ENCODE measurements around the gene LRTM2. TPM values are rescaled to one million over a fixed set of nuclear protein-coding genes. Genes with fewer than 3 reads are reported as not detected.

Gene LRTM2
- total RNA-seq, 2 donors from 2014 or later, result 0.14 TPM; not detected in 1

DNA sequence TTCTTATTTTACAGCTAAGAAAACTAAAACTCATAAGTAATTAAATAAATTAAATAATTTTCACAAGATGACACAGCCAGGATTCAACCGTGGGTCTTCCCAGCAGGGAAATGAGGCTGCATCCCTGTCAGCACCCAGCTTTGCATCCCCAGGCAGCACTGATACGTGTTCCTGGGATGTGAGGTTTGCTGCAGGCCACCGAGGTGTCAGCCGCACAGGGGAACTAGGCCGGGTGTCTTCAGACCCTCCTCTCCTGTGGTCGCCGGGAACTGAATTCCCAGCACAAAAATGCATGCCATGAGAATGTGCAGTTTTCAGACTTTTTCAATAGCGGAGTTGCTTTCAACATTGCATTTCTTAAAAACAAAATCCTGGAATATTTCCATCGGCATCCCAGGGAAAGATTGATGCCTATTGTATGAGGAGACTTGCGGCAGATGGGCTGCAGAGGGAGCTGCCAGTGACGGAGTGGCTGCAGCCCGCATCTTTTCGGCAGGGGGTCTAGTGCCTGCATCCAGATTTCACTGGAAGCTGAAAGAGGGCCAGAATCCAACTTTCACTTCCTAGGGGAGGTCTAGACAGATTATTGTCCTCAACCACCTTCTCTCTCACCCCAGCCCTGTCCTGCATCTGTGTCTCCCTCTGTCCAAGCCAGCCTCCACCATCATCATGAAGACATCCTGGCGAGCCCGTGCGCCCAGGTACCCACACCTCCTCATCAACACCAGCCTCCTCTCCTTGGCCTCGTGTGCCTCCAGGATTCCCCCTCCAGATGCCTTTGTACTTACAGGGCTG, 12.6 kb downstream of the LRTM2 start:
- Mint-ChIP-seq H3K9me3 (no peaks in the 10 kb centered on the region), H3K27me3 (ENCODE audit: low read depth) (peaks cover 11% of the 10 kb centered on the region), H3K4me3 (no peak overlapping the region), H3K36me3 (ENCODE audit: insufficient read depth in 2 of 2) (no peaks in the 10 kb centered on the region), H3K4me1 (ENCODE audit: low read depth) (no peaks in the 10 kb centered on the region), H3K27ac (no peak overlapping the region)
- ATAC-seq (replicated peaks in 1 of 2) (no peak), DNase-seq (no peak)

DNA sequence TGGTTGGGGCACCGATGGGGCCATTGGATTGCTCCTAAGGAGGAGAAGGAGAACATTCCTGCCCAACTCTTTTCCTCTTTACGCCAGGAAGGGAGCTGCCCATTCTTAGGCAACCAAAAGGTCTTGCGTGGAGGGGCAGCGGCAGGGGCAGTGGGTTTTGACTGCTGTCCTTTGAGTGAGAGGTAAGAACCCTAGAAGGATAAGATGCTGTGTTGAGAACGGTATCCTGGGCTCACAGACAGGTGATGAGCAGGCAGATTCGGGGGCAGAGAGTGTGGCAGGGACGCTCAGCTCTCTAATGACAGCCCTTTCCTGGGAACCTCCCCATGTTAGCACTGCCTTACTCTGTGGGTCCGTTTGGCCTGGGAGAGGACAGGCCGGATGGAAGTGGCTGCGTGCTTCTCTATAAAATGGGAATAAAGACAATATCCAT, 13.2 kb downstream of the LRTM2 start:
- no peak for ATAC-seq (replicated peaks in 1 of 2)
- no peak for DNase-seq
- Mint-ChIP-seq H3K4me1 (ENCODE audit: low read depth) (no peaks in the 10 kb centered on the region), H3K9me3 (no peaks in the 10 kb centered on the region), H3K4me3 (no peak overlapping the region), H3K36me3 (ENCODE audit: insufficient read depth in 2 of 2) (no peaks in the 10 kb centered on the region), H3K27ac (no peak overlapping the region), H3K27me3 (ENCODE audit: low read depth) (peaks cover 11% of the 10 kb centered on the region)

GRCh38 chr12:1834186-1834925, 14.0 kb downstream of the LRTM2 start:
- Mint-ChIP-seq H3K27me3 (ENCODE audit: low read depth) (peaks cover 11% of the 10 kb centered on the region), H3K9me3 (no peaks in the 10 kb centered on the region), H3K27ac (no peak overlapping the region), H3K36me3 (ENCODE audit: insufficient read depth in 2 of 2) (no peaks in the 10 kb centered on the region), H3K4me1 (ENCODE audit: low read depth) (no peaks in the 10 kb centered on the region), H3K4me3 (no peak overlapping the region)
- DNase-seq (no peak), ATAC-seq (replicated peaks in 1 of 2) (no peak)

DNA sequence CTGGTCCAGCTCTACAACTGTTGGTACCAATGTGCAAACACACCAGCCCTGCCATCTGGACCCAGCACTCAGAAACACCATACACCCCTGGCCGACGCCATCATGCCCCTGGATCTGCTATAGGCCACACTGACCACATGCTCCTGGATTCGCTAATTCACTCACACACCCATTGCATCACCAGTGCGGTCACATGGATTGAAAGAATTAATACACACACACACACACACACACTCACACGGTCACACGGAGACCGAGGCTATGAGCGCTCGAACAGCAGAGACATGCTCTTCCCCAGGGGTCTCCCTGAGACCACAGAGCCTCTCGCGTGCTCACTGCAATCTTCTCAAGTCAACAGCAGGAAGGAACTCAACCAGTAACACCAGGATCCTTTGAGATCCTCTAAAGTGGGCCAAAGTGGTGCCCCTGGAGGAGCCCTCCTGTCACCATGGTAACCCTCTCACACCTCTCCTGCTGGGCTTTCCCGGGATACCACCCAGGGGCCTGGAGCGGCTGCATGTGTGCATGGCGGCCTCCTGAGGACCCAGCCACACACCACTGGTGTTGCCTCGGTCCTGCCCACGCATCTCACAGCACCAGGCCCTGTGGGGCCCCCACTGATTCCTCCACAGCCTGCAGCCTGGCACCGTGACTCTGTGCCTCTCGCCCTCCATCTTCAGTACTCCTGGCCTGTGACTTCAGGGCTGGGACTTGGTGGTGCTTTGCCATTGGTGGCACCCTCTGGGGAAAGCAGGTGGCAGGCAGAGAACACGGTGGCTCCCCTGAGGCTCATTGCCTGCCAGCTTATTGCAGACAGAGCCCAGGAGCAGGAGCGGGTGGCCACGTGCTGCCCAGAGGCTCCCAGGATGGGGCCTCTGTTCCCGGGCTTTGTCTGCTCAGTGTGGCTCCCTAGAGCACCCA, 15.1 kb downstream of the LRTM2 start:
- no peak for DNase-seq
- Mint-ChIP-seq H3K4me1 (ENCODE audit: low read depth) (no peaks in the 10 kb centered on the region), H3K36me3 (ENCODE audit: insufficient read depth in 2 of 2) (no peaks in the 10 kb centered on the region), H3K9me3 (no peaks in the 10 kb centered on the region), H3K27ac (no peak overlapping the region), H3K27me3 (ENCODE audit: low read depth) (peaks cover 8% of the 10 kb centered on the region), H3K4me3 (no peak overlapping the region)
- ATAC-seq (replicated peaks in 1 of 2), result no peak

GRCh38 chr12:1836241-1836803, 16.0 kb downstream of the LRTM2 start:
- no peaks in the 10 kb centered on the region for H3K9me3 Mint-ChIP-seq
- no peak overlapping the region for H3K4me3 Mint-ChIP-seq
- H3K4me1 Mint-ChIP-seq (ENCODE audit: low read depth), result no peaks in the 10 kb centered on the region
- no peak overlapping the region for H3K27ac Mint-ChIP-seq
- no peaks in the 10 kb centered on the region for H3K36me3 Mint-ChIP-seq (ENCODE audit: insufficient read depth in 2 of 2)
- DNase-seq (no peak), ATAC-seq (replicated peaks in 1 of 2) (no peak)
- H3K27me3 Mint-ChIP-seq (ENCODE audit: low read depth), result no peaks in the 10 kb centered on the region

DNA sequence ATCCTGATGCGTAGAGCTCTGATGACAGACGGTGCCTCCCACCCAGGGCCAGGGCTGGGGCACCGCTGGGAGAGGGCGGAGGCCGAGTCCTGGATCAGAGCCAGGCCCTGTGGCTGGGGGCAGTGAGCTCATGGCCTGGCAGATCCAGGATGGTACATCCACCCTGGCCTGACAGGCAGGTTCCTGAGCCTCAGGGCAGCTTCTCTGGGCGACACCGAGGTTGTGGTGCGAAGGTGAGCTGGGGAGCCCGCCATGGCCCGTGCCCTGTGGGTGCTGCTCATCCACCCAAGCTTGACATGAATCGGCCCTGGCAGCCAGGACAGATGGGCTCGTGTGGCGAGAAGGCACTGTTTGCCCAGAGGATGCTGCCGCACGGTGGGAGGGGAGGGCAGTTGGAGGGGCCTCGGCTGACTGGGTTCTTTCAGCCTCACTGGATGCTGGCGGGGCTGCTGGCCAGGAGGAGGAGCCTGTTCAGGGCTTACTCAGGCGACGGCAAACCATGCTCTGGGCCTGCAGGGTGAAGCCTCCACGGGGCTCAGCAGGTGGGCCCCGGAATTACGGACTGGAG, 16.6 kb downstream of the LRTM2 start:
- H3K9me3 Mint-ChIP-seq, result no peaks in the 10 kb centered on the region
- ATAC-seq (replicated peaks in 1 of 2) (no peak), DNase-seq (no peak)
- H3K27ac Mint-ChIP-seq, result no peak overlapping the region
- no peaks in the 10 kb centered on the region for H3K36me3 Mint-ChIP-seq (ENCODE audit: insufficient read depth in 2 of 2)
- no peak overlapping the region for H3K4me3 Mint-ChIP-seq
- no peaks in the 10 kb centered on the region for H3K4me1 Mint-ChIP-seq (ENCODE audit: low read depth)
- no peaks in the 10 kb centered on the region for H3K27me3 Mint-ChIP-seq (ENCODE audit: low read depth)

- Mint-ChIP-seq H3K4me1 (ENCODE audit: low read depth) (no peaks in the 10 kb centered on the region), H3K36me3 (ENCODE audit: insufficient read depth in 2 of 2) (no peaks in the 10 kb centered on the region), H3K27ac (no peak overlapping the region), H3K4me3 (no peak overlapping the region), H3K27me3 (ENCODE audit: low read depth) (no peaks in the 10 kb centered on the region), H3K9me3 (no peaks in the 10 kb centered on the region)
- ATAC-seq (replicated peaks in 1 of 2) (no peak), DNase-seq (no peak)
These were observed 17.3 kb downstream of the LRTM2 start for GRCh38 chr12:1837541-1838204.

DNA sequence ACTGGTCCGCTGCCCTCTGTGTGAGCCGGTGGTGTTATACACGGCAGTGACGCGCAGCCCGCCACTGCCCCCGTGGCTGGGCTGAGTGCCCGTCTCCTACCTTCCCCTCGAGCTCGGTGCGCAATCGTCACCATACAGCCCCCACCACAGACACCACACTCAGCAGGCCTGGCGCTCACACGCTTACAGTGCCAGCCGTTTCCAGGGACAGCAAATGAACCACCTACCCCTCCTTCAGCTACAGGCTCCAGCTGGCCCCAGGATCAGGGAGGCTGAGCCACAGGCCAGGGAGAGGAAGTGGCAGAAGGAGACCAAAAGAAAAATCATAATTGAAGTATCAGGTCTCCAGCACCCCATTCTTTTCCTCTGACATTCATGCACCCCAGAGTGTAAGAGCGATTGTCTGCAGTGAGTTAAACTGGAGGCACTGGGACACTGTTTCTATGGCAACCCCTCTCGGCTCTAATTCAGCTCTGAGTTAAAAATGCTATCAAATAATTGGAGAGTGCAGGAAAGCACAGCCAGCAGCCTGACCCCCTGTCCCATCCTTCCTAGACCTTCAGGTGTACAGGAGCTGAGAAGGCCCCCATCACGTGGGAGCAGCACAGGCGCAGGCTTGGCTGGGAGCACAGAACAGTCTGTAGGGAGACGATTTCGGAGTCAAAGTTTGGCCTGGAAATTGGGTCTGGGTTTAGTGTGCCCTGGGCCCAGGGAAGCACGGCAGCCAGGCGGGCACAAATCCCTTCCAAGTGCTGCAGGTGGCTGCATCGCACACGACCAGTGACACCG, 18.0 kb downstream of the LRTM2 start:
- DNase-seq (no peak), ATAC-seq (replicated peaks in 1 of 2) (no peak)

DNA sequence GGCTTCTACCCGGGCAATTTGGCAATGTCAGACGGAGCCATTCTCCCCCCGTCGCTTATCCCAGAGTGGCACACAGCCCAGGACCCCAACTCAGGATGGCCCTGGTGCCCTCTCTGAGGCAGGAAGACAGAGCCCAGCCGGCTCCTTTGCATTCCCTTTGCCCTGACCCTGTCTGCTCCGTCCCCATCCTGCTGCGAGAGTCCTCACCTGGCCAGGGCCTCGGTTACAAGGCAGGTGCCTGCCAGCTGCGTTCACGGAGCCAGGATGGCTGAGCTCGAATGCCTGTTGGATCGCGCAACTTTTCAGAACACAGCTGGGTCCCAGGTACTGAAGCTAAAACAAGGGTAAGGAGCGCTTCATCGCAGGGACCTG, 18.6 kb downstream of the LRTM2 start:
- no peaks in the 10 kb centered on the region for H3K36me3 Mint-ChIP-seq (ENCODE audit: insufficient read depth in 2 of 2)
- DNase-seq (no peak), ATAC-seq (replicated peaks in 1 of 2) (no peak)
- H3K9me3 Mint-ChIP-seq, result no peaks in the 10 kb centered on the region
- no peak overlapping the region for H3K4me3 Mint-ChIP-seq
- H3K27me3 Mint-ChIP-seq (ENCODE audit: low read depth), result no peaks in the 10 kb centered on the region
- H3K4me1 Mint-ChIP-seq (ENCODE audit: low read depth), result no peaks in the 10 kb centered on the region
- H3K27ac Mint-ChIP-seq, result no peak overlapping the region

More for the DNA sequence above, 18.0 kb downstream of the LRTM2 start:
- Mint-ChIP-seq H3K36me3 (ENCODE audit: insufficient read depth in 2 of 2) (no peaks in the 10 kb centered on the region), H3K4me3 (no peak overlapping the region), H3K9me3 (no peaks in the 10 kb centered on the region), H3K4me1 (ENCODE audit: low read depth) (no peaks in the 10 kb centered on the region), H3K27ac (no peak overlapping the region), H3K27me3 (ENCODE audit: low read depth) (no peaks in the 10 kb centered on the region)

- Mint-ChIP-seq H3K27ac (no peak overlapping the region), H3K9me3 (no peaks in the 10 kb centered on the region), H3K4me3 (no peak overlapping the region), H3K36me3 (ENCODE audit: insufficient read depth in 2 of 2) (no peaks in the 10 kb centered on the region), H3K4me1 (ENCODE audit: low read depth) (no peaks in the 10 kb centered on the region), H3K27me3 (ENCODE audit: low read depth) (no peaks in the 10 kb centered on the region)
- DNase-seq (no peak), ATAC-seq (replicated peaks in 1 of 2) (no peak)
These were observed 19.1 kb downstream of the LRTM2 start for GRCh38 chr12:1839464-1839863.

DNA sequence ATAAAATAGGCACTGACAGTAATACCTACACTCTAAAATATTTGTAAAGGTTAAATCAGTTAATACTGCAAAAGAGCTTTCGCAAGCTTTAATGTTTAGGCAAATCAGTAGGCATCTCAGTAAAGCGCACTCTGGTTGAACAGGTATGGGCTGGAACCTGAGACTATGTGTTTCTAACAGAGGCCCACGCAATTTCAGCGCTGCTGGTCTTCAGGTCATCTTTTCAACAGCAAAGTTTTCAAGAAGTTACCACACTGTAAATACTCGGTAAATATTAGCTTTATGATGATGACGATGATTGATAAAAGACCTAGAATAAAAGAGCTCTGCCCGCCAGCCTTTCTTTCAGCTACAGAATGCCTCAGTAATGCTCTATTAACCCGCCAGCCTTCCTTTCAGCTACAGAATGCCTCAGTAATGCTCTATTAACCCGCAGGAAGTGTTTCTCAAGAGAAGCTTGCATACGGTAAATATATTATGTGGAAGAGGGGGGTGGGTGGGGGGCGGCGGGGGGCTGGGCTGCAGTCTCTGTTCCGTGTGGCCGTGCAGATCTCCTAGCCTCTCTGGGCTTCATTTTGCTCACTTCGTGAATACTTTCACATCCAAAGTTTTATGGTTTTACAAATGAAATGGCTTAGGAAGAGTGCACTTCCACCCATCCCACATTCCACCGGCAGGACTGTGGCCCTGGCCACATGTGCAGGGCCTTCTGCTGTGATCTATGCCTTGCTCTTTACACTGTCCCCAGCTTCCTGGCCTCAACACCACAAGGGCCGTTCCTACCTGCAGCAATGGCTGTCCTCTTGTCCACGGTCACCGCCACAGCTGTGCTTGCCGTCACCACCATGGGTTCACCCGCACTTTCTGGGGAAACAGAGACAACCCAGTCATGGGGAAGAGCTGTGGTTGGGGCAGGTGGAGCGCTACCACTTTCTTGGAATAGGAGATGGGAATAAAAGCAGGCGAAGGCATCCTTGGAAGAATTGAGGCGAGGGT, 19.9 kb downstream of the LRTM2 start:
- no peak for DNase-seq
- H3K27ac Mint-ChIP-seq, result no peak overlapping the region
- no peaks in the 10 kb centered on the region for H3K4me1 Mint-ChIP-seq (ENCODE audit: low read depth)
- no peaks in the 10 kb centered on the region for H3K36me3 Mint-ChIP-seq (ENCODE audit: insufficient read depth in 2 of 2)
- H3K4me3 Mint-ChIP-seq, result no peak overlapping the region
- H3K9me3 Mint-ChIP-seq, result no peaks in the 10 kb centered on the region
- no peak for ATAC-seq (replicated peaks in 1 of 2)
- no peaks in the 10 kb centered on the region for H3K27me3 Mint-ChIP-seq (ENCODE audit: low read depth)

Data from activated T-cell treated with anti-CD3 and anti-CD28 coated beads, Interleukin-2, amount 50 U/mL, for 72 hours (primary cell).